Thymus (tissue), 11 donors: Measurements from ENCODE around the gene CRISPLD2. TPM values are rescaled to one million over a fixed set of nuclear protein-coding genes. Genes with fewer than 3 reads are reported as not detected.

Experiments used
- DNase-seq, 9 donors: peaks; one replicate each; pipeline ENCODE4 v3.0.0-alpha.2; 2013; ENCODE audit warnings: low spot score in 9 of 9, low read depth in 6 of 9, missing footprints in 1 of 9
- H3K27ac ChIP-seq, 2 donors: one replicate each; pipeline ENCODE4 v1.5.1; 2013; ENCODE audit warnings: control low read depth in 1 of 2, low read depth in 1 of 2, low read length in 1 of 2, mild to moderate bottlenecking in 1 of 2, moderate library complexity in 1 of 2
- H3K27me3 ChIP-seq, 2 donors: one replicate each; pipeline ENCODE4 v1.5.1; 2013; ENCODE audit warnings: low read length in 1 of 2; ENCODE audit not compliant: control insufficient read depth in 2 of 2, insufficient read depth in 1 of 2
- H3K36me3 ChIP-seq, 2 donors: one replicate each; pipeline ENCODE4 v1.5.1; 2013; ENCODE audit warnings: low read length in 1 of 2, mild to moderate bottlenecking in 1 of 2, moderate library complexity in 1 of 2; ENCODE audit not compliant: control insufficient read depth in 2 of 2, insufficient read depth in 2 of 2
- H3K4me1 ChIP-seq, 2 donors: one replicate each; pipeline ENCODE4 v1.5.1; 2013; ENCODE audit warnings: low read length in 2 of 2; ENCODE audit not compliant: control insufficient read depth in 2 of 2, insufficient read depth in 2 of 2
- H3K4me3 ChIP-seq, 2 donors: one replicate each; pipeline ENCODE4 v1.5.1; 2013; ENCODE audit warnings: low read length in 2 of 2, control low read depth in 1 of 2, mild to moderate bottlenecking in 1 of 2
- H3K9me3 ChIP-seq, 2 donors: one replicate each; pipeline ENCODE4 v1.5.1; 2013; ENCODE audit warnings: low read length in 1 of 2, mild to moderate bottlenecking in 1 of 2; ENCODE audit not compliant: control insufficient read depth in 2 of 2, insufficient read depth in 1 of 2
- WGBS: extraction: QIAGEN DNeasy Blood & Tissue Kit; methylation state at CpG from one replicate; pipeline ENCODE4 v1.1.7; 2013; 5-methylcytosine and 5-hydroxymethylcytosine counted together
- polyA plus RNA-seq: library from polyadenylated mRNA; stranded (reverse); fragments of 200-250 nt; gene quantifications from one replicate; pipeline ENCODE4 v1.2.3, GENCODE V29; 2013
- total RNA-seq: library from RNA; stranded (reverse); fragments of 120-200 nt; gene quantifications from one replicate; pipeline ENCODE4 v1.2.4, GENCODE V29; 2013
- donor health status: healthy.

Gene CRISPLD2
- total and polyA plus RNA-seq, 2 donors, result 2.1 to 7.2 TPM

GRCh38 chr16:84818133-84818532, 1.7 kb upstream of the CRISPLD2 start:
- 91% methylated on average over 2 of the region's 2 CpGs for WGBS
- H3K27me3 ChIP-seq, result peaks cover 12 to 41% of the 10 kb centered on the region in 2 donors
- peaks cover 9 to 13% of the 10 kb centered on the region in 2 donors for H3K4me1 ChIP-seq
- no peak overlapping the region for H3K4me3 ChIP-seq
- H3K9me3 ChIP-seq, result no peaks in the 10 kb centered on the region
- DNase-seq, result no peak
- no peak overlapping the region for H3K27ac ChIP-seq
- no peaks in the 10 kb centered on the region for H3K36me3 ChIP-seq

DNA sequence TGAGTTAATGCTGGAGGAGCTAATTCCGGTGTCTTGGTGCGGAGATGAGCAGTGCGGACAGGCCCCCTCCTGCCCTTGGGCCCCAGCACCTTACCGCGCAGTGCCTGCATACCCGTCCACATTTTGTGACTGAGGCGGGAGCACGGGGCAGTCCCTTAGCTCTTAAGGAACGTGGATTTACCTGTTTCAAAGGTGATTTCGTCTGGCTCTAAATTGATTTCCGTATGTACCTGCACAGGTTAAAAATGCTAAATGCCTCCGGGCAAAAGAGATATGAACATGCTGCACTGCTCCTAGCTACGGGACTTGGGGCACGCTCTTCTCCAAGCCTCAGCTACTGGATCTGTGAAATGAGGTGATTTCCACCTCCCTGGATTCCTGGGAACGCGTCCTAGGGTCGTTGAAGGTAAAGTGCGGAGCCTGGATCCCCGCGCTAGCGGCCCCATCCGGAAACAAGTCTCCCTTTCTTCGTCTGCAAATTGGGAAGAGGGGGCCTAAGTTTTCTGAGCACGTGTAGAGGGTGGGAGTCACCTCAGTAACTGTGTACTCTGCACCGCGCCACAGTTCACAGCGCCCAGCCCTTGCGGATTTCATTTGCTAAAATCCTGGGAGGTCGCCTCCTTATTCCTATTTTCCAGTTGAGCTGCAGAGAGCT, 669 bp upstream of the CRISPLD2 start:
- peaks cover 9 to 13% of the 10 kb centered on the region in 2 donors for H3K4me1 ChIP-seq
- 54% methylated on average over 29 of the region's 29 CpGs for WGBS
- DNase-seq, result no peak

DNA sequence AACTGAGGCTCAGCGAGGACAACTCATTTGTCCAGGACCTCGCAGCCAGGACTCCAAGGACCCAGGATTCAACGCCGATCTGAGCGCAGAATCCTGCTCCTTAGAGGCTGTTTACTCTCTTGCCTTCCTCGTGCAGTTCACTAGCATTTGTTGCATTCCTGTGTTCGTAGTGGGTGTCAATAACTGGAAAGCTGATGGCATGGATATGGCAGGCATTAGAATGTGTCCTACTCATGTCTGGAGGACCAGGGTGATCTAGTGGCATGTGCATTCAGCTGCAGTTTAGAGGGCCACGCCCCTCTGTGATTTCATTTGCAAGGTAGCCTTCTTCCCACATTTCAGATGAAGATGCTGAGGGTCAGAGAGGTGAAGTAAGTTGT, 510 bp downstream of the CRISPLD2 start:
- Histone ChIP-seq H3K36me3 (no peaks in the 10 kb centered on the region), H3K4me1 (peaks cover 9 to 13% of the 10 kb centered on the region in 2 donors), H3K4me3 (peak overlapping the region in 1 of 2 donors; percentile 29), H3K27me3 (peaks cover 12 to 43% of the 10 kb centered on the region in 2 donors), H3K9me3 (no peaks in the 10 kb centered on the region), H3K27ac (no peak overlapping the region)
- 77% methylated on average over 8 of the region's 8 CpGs for WGBS
- DNase-seq, result no peak

More for the DNA sequence above, 669 bp upstream of the CRISPLD2 start:
- Histone ChIP-seq H3K4me3 (peak overlapping the region in 1 of 2 donors; percentile 8), H3K27ac (no peak overlapping the region), H3K27me3 (peaks cover 12 to 43% of the 10 kb centered on the region in 2 donors), H3K9me3 (no peaks in the 10 kb centered on the region), H3K36me3 (no peaks in the 10 kb centered on the region)

DNA sequence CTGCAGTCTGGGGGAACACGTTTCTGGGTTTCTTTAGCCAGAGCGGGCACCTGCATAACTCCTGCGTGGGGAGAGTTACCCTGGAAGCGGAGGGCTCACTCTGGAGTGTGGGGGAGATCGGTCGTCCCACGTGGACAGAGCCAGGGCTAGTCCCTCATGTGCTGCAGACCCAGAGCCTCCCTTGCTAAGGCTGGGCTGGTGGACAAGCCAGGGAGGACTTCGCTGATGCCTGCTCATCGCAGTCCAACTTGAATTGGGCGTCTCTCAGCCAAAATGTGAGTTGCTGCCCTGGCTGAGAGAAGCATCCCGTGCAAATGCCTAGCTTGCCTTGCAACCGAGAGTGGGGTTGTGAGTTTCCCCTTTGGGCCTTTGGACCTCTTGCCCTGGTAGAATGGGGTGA, 986 bp downstream of the CRISPLD2 start:
- peaks cover 12 to 38% of the 10 kb centered on the region in 2 donors for H3K27me3 ChIP-seq
- WGBS, result 86% methylated on average over 12 of the region's 12 CpGs

GRCh38 chr16:84821179-84821578, 1.4 kb downstream of the CRISPLD2 start:
- Histone ChIP-seq H3K4me1 (peaks cover 9 to 13% of the 10 kb centered on the region in 2 donors), H3K9me3 (no peaks in the 10 kb centered on the region), H3K27me3 (peaks cover 12 to 38% of the 10 kb centered on the region in 2 donors), H3K36me3 (no peaks in the 10 kb centered on the region), H3K4me3 (no peak overlapping the region), H3K27ac (no peak overlapping the region)
- DNase-seq, result no peak
- 95% methylated on average over 9 of the region's 9 CpGs for WGBS

More for the DNA sequence above, 986 bp downstream of the CRISPLD2 start:
- Histone ChIP-seq H3K27ac (no peak overlapping the region), H3K4me3 (no peak overlapping the region), H3K9me3 (no peaks in the 10 kb centered on the region), H3K4me1 (peaks cover 9 to 13% of the 10 kb centered on the region in 2 donors), H3K36me3 (no peaks in the 10 kb centered on the region)
- DNase-seq, result no peak

GRCh38 chr16:84821728-84822689, 2.2 kb downstream of the CRISPLD2 start:
- Histone ChIP-seq H3K36me3 (no peaks in the 10 kb centered on the region), H3K9me3 (no peaks in the 10 kb centered on the region), H3K4me1 (peaks cover 9 to 13% of the 10 kb centered on the region in 2 donors), H3K27ac (no peak overlapping the region), H3K4me3 (no peak overlapping the region), H3K27me3 (peaks cover 12 to 38% of the 10 kb centered on the region in 2 donors)
- WGBS, result 87% methylated on average over 13 of the region's 13 CpGs
- DNase-seq, result no peak

- H3K9me3 ChIP-seq, result no peaks in the 10 kb centered on the region
Observed at GRCh38 chr16:84822990-84823389, 3.2 kb downstream of the CRISPLD2 start.

GRCh38 chr16:84823484-84823883, 3.7 kb downstream of the CRISPLD2 start:
- Histone ChIP-seq H3K4me1 (peaks cover 9 to 13% of the 10 kb centered on the region in 2 donors), H3K36me3 (no peaks in the 10 kb centered on the region), H3K27me3 (peaks cover 12 to 37% of the 10 kb centered on the region in 2 donors), H3K4me3 (no peak overlapping the region), H3K9me3 (no peaks in the 10 kb centered on the region), H3K27ac (no peak overlapping the region)
- no peak for DNase-seq
- WGBS, result 83% methylated on average over 8 of the region's 8 CpGs

More at GRCh38 chr16:84822990-84823389, 3.2 kb downstream of the CRISPLD2 start:
- 97% methylated on average over 6 of the region's 6 CpGs for WGBS
- no peak for DNase-seq
- H3K27me3 ChIP-seq, result peaks cover 12 to 37% of the 10 kb centered on the region in 2 donors
- no peak overlapping the region for H3K27ac ChIP-seq
- no peaks in the 10 kb centered on the region for H3K36me3 ChIP-seq
- no peak overlapping the region for H3K4me3 ChIP-seq
- H3K4me1 ChIP-seq, result peaks cover 9 to 13% of the 10 kb centered on the region in 2 donors

GRCh38 chr16:84823926-84824325, 4.1 kb downstream of the CRISPLD2 start:
- Histone ChIP-seq H3K27ac (no peak overlapping the region), H3K36me3 (no peaks in the 10 kb centered on the region), H3K9me3 (no peaks in the 10 kb centered on the region), H3K4me3 (no peak overlapping the region), H3K27me3 (peaks cover 10 to 33% of the 10 kb centered on the region in 2 donors), H3K4me1 (peaks cover 9 to 13% of the 10 kb centered on the region in 2 donors)
- DNase-seq, result no peak
- WGBS, result 49% methylated on average over 5 of the region's 5 CpGs
